Stimulated activated CD8-positive, alpha-beta memory T cell treated with anti-CD3 and anti-CD28 coated beads, Interleukin-7, amount 100 ng/mL, for 24 hours (primary cell): ENCODE data around the gene RPS13.
"Not testable (repeated sequence)": the region's sequence is repeated elsewhere in the genome, so short reads cannot be mapped to it uniquely, and the experiment has no call there.

Experiments
- DNase-seq: peaks from one replicate; pipeline ENCODE4 v3.0.0-alpha.2; 2020; ENCODE audit warnings: low read depth

Gene RPS13

GRCh38 chr11:17077520-17078401 lies at the start of gene RPS13:
RPS13 (minus strand) TSS chr11:17077667; CDS start chr11:17077641, 26 bp downstream.
- peak; percentile 87 for DNase-seq

- DNase-seq, result no peak
Observed at GRCh38 chr11:17121981-17122380, 44.5 kb upstream of the RPS13 start.

- no peak for DNase-seq
Observed at GRCh38 chr11:17117262-17117661, 39.8 kb upstream of the RPS13 start.

GRCh38 chr11:17116117-17116516 lies 38.6 kb upstream of the RPS13 start:
- DNase-seq, result no peak

- not testable (repeated sequence) for DNase-seq
Observed at GRCh38 chr11:17107745-17108144, 30.3 kb upstream of the RPS13 start.

- not testable (repeated sequence) for DNase-seq
Observed at GRCh38 chr11:17105404-17106040, 28.1 kb upstream of the RPS13 start.

GRCh38 chr11:17102462-17102861 lies 25.0 kb upstream of the RPS13 start:
- DNase-seq, result no peak

GRCh38 chr11:17098658-17099057 lies 21.2 kb upstream of the RPS13 start:
- no peak for DNase-seq

GRCh38 chr11:17098038-17098437 lies 20.6 kb upstream of the RPS13 start:
- no peak for DNase-seq

- not testable (repeated sequence) for DNase-seq
Observed at GRCh38 chr11:17085976-17086375, 8.5 kb upstream of the RPS13 start.

GRCh38 chr11:17077240-17077519 lies 287 bp downstream of the RPS13 start:
- no peak for DNase-seq

- no peak for DNase-seq
Observed at GRCh38 chr11:17076517-17077239, 789 bp downstream of the RPS13 start.

GRCh38 chr11:17075506-17075905 lies 2.0 kb downstream of the RPS13 start:
- DNase-seq, result no peak

- no peak for DNase-seq
Observed at GRCh38 chr11:17073370-17074027, 4.0 kb downstream of the RPS13 start.

- no peak for DNase-seq
Observed at GRCh38 chr11:17067417-17067816, 10.1 kb downstream of the RPS13 start.

- no peak for DNase-seq
Observed at GRCh38 chr11:17066691-17067090, 10.8 kb downstream of the RPS13 start.

GRCh38 chr11:17063171-17064002 lies 14.1 kb downstream of the RPS13 start:
- peak; percentile 29 for DNase-seq

GRCh38 chr11:17051146-17051545 lies 26.3 kb downstream of the RPS13 start:
- not testable (repeated sequence) for DNase-seq

- not testable (repeated sequence) for DNase-seq
Observed at GRCh38 chr11:17048491-17048890, 29.0 kb downstream of the RPS13 start.

- DNase-seq, result no peak
Observed at GRCh38 chr11:17046690-17047089, 30.8 kb downstream of the RPS13 start.
